Sigmoid colon (tissue), 4 donors: ENCODE measurements around the gene OPA3.

Experiments
- CTCF ChIP-seq, 4 experiments: fragments of 450-650 bp in 3 of 4; fragments of 200-600 bp in 1 of 4; IDR thresholded peaks; one replicate each; pipeline ENCODE4 v1.5.1; 2016 to 2019; ENCODE audit warnings: antibody characterized with exemption in 4 of 4, mild to moderate bottlenecking in 3 of 4, moderate library complexity in 2 of 4
- POLR2AphosphoS5 ChIP-seq, 4 donors: sonication (generic); formaldehyde crosslinking; IDR thresholded peaks; one replicate each; pipeline ENCODE4 v1.6.1; 2017; ENCODE audit warnings: antibody characterized with exemption in 4 of 4

- TF ChIP-seq CTCF (IDR thresholded peaks at IDR 0.05) (no peak), POLR2AphosphoS5 (IDR thresholded peaks at IDR 0.05) (no peak)
These were observed 67.4 kb downstream of the OPA3 start for GRCh38 chr19:45517238-45517637.
